ENCODE measurements around the gene SUSD1. TPM values are rescaled to one million over a fixed set of nuclear protein-coding genes. Genes with fewer than 3 reads are reported as not detected.
"Not testable (repeated sequence)": the region's sequence is repeated elsewhere in the genome, so short reads cannot be mapped to it uniquely, and the experiment has no call there.

SUSD1 gene
- total and polyA plus RNA-seq, 2 donors (not counting 3 experiments of a cell fraction or from before 2014, with no cell fraction given): 33.1 to 37.8 TPM

DNA sequence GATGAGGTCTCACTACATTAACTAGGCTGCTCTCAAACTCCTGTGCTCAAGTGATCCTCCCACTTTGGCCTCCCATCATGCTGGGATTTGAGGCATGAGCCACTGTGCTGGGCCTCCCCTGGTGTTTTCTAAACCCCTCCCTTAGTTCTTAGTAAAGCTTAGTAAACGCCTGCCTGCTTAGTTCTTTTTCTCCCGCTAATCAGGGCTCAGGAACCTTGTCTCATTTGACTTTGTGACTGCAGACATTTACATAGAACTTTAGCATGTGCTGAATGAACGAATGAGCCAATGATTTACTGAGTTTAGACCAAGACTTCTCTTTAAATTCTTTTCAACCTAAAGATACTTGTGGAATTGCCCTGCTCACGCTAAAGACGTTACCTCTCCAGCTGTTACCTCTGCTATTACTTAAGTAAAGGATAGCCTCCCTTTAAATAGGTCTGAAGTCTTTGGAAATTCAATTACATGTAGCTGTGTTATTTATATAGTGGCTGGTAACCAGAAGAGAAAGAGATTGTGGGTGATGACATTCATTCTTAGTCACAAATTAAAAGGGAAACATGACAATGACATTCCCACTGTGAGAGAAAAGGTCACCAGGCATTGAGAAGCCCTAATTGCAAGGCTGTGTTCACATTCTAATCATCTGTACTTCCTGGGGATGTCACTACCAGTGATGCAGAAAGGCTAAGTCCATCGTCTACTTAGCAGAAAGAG lies 18.6 kb upstream of the SUSD1 start:
- H2AFZ ChIP-seq (ENCODE audit: low read depth, low read length): no peak overlapping the region
- H3K27me3 ChIP-seq (ENCODE audit: control insufficient read depth in 2 of 2, insufficient read depth in 2 of 2, low read length in 2 of 2): no peaks in the 10 kb centered on the region
- DNase-seq (ENCODE audit: low read depth, low spot score): no peak
- ChIA-PET CTCF (interaction anchor here (0.7 to 1.3 kb wide), 2 partner anchors 22 to 31 kb away, joined by 3 read pairs; no protein-coding TSS in a partner anchor), POLR2A (interaction anchor here (0.5 kb wide), 1 partner anchor 42 kb away, joined by 3 read pairs; no protein-coding TSS in a partner anchor)
- BruUV-seq (replicated peaks): no TSS peak
- no peak overlapping the region for H3K4me2 ChIP-seq (ENCODE audit: insufficient read depth, low read length)
- H3K9ac ChIP-seq (replicated peaks; ENCODE audit: extremely low read depth, insufficient read depth, low read length): no peak overlapping the region
- H3K9me1 ChIP-seq (replicated peaks; ENCODE audit: control insufficient read depth, extremely low read depth, insufficient read depth, low read length): no peaks in the 10 kb centered on the region
- dilution Hi-C loops (cut with MboI; ENCODE audit: extremely low pct_ligation_motif_present, low sequenced_read_pairs): no loop called here
- TF ChIP-seq POLR2AphosphoS5 (IDR thresholded peaks at IDR 0.05; ENCODE audit: insufficient read depth, low read depth, low read length) (no peak), GATA2 (IDR thresholded peaks at IDR 0.05; ENCODE audit: insufficient read depth, insufficient read length, low read depth, low read length) (no peak), POLR2A (IDR thresholded peaks at IDR 0.05; ENCODE audit: low read depth, low read length) (no peak), JUN (IDR thresholded peaks at IDR 0.05; ENCODE audit: borderline replicate concordance, insufficient read depth, insufficient read length, low read depth) (no peak), MYC (IDR thresholded peaks at IDR 0.05; ENCODE audit: low read depth, low read length) (no peak), EZH2 (IDR thresholded peaks at IDR 0.05; ENCODE audit: borderline replicate concordance, low read depth, low read length, severe bottlenecking) (no peak)
- TF ChIP-seq, protein P1, sequence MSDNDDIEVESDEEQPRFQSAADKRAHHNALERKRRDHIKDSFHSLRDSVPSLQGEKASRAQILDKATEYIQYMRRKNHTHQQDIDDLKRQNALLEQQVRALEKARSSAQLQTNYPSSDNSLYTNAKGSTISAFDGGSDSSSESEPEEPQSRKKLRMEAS (IDR thresholded peaks at IDR 0.05; ENCODE audit: insufficient read depth, insufficient read length): no peak
- TF ChIP-seq, protein P2, sequence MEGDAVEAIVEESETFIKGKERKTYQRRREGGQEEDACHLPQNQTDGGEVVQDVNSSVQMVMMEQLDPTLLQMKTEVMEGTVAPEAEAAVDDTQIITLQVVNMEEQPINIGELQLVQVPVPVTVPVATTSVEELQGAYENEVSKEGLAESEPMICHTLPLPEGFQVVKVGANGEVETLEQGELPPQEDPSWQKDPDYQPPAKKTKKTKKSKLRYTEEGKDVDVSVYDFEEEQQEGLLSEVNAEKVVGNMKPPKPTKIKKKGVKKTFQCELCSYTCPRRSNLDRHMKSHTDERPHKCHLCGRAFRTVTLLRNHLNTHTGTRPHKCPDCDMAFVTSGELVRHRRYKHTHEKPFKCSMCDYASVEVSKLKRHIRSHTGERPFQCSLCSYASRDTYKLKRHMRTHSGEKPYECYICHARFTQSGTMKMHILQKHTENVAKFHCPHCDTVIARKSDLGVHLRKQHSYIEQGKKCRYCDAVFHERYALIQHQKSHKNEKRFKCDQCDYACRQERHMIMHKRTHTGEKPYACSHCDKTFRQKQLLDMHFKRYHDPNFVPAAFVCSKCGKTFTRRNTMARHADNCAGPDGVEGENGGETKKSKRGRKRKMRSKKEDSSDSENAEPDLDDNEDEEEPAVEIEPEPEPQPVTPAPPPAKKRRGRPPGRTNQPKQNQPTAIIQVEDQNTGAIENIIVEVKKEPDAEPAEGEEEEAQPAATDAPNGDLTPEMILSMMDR (IDR thresholded peaks at IDR 0.05; ENCODE audit: extremely low read depth in 1 of 2, insufficient read depth in 1 of 2, low read depth in 1 of 2, low read length in 2 of 2): no peak
- H3K4me3 ChIP-seq (replicated peaks in 1 of 3; ENCODE audit: insufficient read depth in 1 of 3, low read depth in 1 of 3, low read length in 3 of 3): no peak overlapping the region
- intact Hi-C loops (cut with micrococcal nuclease): no loop called here
- FAIRE-seq: no peak
- no peaks in the 10 kb centered on the region for H3K4me1 ChIP-seq (ENCODE audit: control insufficient read depth, extremely low read depth, insufficient read depth, low read length)
- no peaks in the 10 kb centered on the region for H3K36me3 ChIP-seq (ENCODE audit: control insufficient read depth in 2 of 2, extremely low read depth in 1 of 2, insufficient read depth in 2 of 2, low read length in 2 of 2)
- H4K20me1 ChIP-seq (replicated peaks; ENCODE audit: control insufficient read depth, extremely low read depth, insufficient read depth, low read length): no peaks in the 10 kb centered on the region
- H3K27ac ChIP-seq (ENCODE audit: insufficient read depth, low read depth, low read length): no peak overlapping the region
- no peaks in the 10 kb centered on the region for H3K9me3 ChIP-seq (replicated peaks; ENCODE audit: control insufficient read depth, insufficient read depth, low read length)
- H3K79me2 ChIP-seq (ENCODE audit: control insufficient read depth, insufficient read depth, low read length): no peaks in the 10 kb centered on the region

DNA sequence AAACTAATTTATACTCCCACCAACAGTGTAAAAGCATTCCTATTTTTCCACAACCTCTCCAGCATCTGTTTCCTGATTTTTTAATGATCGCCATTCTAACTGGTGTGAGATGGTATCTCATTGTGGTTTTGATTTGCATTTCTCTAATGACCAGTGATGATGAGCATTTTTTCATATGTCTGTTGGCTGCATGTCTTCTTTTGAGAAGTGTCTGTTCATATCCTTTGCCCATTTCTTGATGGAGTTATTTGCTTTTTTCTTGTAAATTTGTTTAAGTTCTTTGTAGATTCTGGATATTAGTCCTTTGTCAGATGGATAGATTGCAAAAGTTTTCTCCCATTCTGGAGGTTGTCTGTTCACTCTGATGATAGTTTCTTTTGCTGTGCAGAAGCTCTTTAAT lies 15.2 kb upstream of the SUSD1 start:
- H3K9ac ChIP-seq (replicated peaks; ENCODE audit: extremely low read depth, insufficient read depth, low read length); H3K27me3 ChIP-seq (ENCODE audit: control insufficient read depth in 2 of 2, insufficient read depth in 2 of 2, low read length in 2 of 2); H3K4me3 ChIP-seq (replicated peaks in 1 of 3; ENCODE audit: insufficient read depth in 1 of 3, low read depth in 1 of 3, low read length in 3 of 3); H3K9me3 ChIP-seq (replicated peaks; ENCODE audit: control insufficient read depth, insufficient read depth, low read length); dilution Hi-C loops (cut with MboI; ENCODE audit: extremely low pct_ligation_motif_present, low sequenced_read_pairs); H3K4me1 ChIP-seq (ENCODE audit: control insufficient read depth, extremely low read depth, insufficient read depth, low read length); H3K79me2 ChIP-seq (ENCODE audit: control insufficient read depth, insufficient read depth, low read length); DNase-seq (ENCODE audit: low read depth, low spot score); BruUV-seq (replicated peaks); CTCF ChIA-PET; H3K4me2 ChIP-seq (ENCODE audit: insufficient read depth, low read length); H4K20me1 ChIP-seq (replicated peaks; ENCODE audit: control insufficient read depth, extremely low read depth, insufficient read depth, low read length); intact Hi-C loops (cut with micrococcal nuclease); H2AFZ ChIP-seq (ENCODE audit: low read depth, low read length); H3K36me3 ChIP-seq (ENCODE audit: control insufficient read depth in 2 of 2, extremely low read depth in 1 of 2, insufficient read depth in 2 of 2, low read length in 2 of 2); H3K27ac ChIP-seq (ENCODE audit: insufficient read depth, low read depth, low read length); H3K9me1 ChIP-seq (replicated peaks; ENCODE audit: control insufficient read depth, extremely low read depth, insufficient read depth, low read length); POLR2A ChIA-PET; FAIRE-seq: not testable (repeated sequence)

All from endothelial cell of umbilical vein (primary cell).